Measurements from ENCODE around the gene AADAC.

- TF ChIP-seq POLR2AphosphoS5 (IDR thresholded peaks at IDR 0.05; ENCODE audit: low read depth, low read length) (no peak), POLR2A (IDR thresholded peaks at IDR 0.05; ENCODE audit: low read depth, low read length) (no peak), TAF1 (IDR thresholded peaks at IDR 0.05; ENCODE audit: low read depth, low read length) (no peak), SPI1 (IDR thresholded peaks at IDR 0.05; ENCODE audit: low read depth, low read length) (no peak)
Observed at GRCh38 chr3:151806838-151807237, 7.1 kb upstream of the AADAC start.

Measured in GM12891 (cell line).